H1 (cell line): ENCODE data around the gene C17orf50. TPM values are rescaled to one million over a fixed set of nuclear protein-coding genes. Genes with fewer than 3 reads are reported as not detected.
A peak's percentile ranks its signal among the peaks of the same experiment; 100 is the strongest.

Source experiments
- CTCF ChIA-PET: fragments of 300-600 bp; sonication (Branson Sonifier 250); formaldehyde crosslinking; loops from one replicate; lab custom pipeline; 2021; ENCODE audit not compliant: partially characterized antibody; lab: Charles Lee
- POLR2A ChIA-PET: fragments of 300-600 bp; sonication (Branson Sonifier 250); formaldehyde crosslinking; loops from one replicate; lab custom pipeline; 2021; ENCODE audit warnings: inconsistent platforms; ENCODE audit not compliant: partially characterized antibody; lab: Charles Lee
- DNase-seq, 2 experiments: peaks; one replicate each; pipeline versions ENCODE4 v3.0.0 to v3.0.0-alpha.2; 2010 to 2022; ENCODE audit warnings: low spot score in 2 of 2, low read depth in 1 of 2, mixed read lengths in 1 of 2
- FAIRE-seq: peaks from 2 replicates; lab custom pipeline; 2011; peaks lifted over from hg19 to GRCh38; lab: Jason Lieb, UNC
- H2AFZ ChIP-seq: 2 replicates; pipeline ENCODE4 v1.8.1; 2012; ENCODE audit warnings: low read length, inconsistent platforms
- H2AK5ac ChIP-seq: 2 replicates; pipeline ENCODE4 v1.6.1; 2013; ENCODE audit warnings: low read depth, low read length
- H2BK120ac ChIP-seq: replicated peaks from 2 replicates; pipeline ENCODE3; 2013; ENCODE audit warnings: low read depth, low read length, inconsistent platforms
- H2BK12ac ChIP-seq: 2 replicates; pipeline ENCODE4 v1.6.1; 2013; ENCODE audit warnings: low read depth, low read length
- H2BK15ac ChIP-seq: 2 replicates; pipeline ENCODE4 v1.6.1; 2013; ENCODE audit warnings: low read length
- H2BK20ac ChIP-seq: 2 replicates; pipeline ENCODE4 v1.6.1; 2013; ENCODE audit warnings: low read length
- H2BK5ac ChIP-seq: 2 replicates; pipeline ENCODE4 v1.6.1; 2013; ENCODE audit warnings: low read depth, low read length
- H3K14ac ChIP-seq: 2 replicates; pipeline ENCODE4 v1.6.1; 2013; ENCODE audit warnings: inconsistent platforms; ENCODE audit not compliant: insufficient read length
- H3K18ac ChIP-seq: 2 replicates; pipeline ENCODE4 v1.6.1; 2013; ENCODE audit warnings: low read length; ENCODE audit errors: extremely low read depth
- H3K23ac ChIP-seq: 2 replicates; pipeline ENCODE4 v1.6.1; 2013; ENCODE audit warnings: inconsistent platforms; ENCODE audit not compliant: insufficient read length
- H3K23me2 ChIP-seq: 2 replicates; pipeline ENCODE4 v1.6.1; 2013; ENCODE audit warnings: low read depth, low read length
- H3K27ac ChIP-seq: 2 replicates; pipeline ENCODE4 v1.6.1; 2011; ENCODE audit warnings: low read depth, low read length, inconsistent platforms
- H3K27me3 ChIP-seq, 4 experiments: replicated peaks in 1 of 4; 1 replicate in 1 of 4; 2 replicates in 3 of 4; pipeline versions ENCODE4 v1.6.1 to v1.8.1; 2011 to 2013; ENCODE audit warnings: low read length in 3 of 4, mild to moderate bottlenecking in 3 of 4, inconsistent platforms in 2 of 4, mixed read lengths in 2 of 4, moderate library complexity in 1 of 4; ENCODE audit not compliant: control insufficient read depth in 3 of 4, insufficient read depth in 3 of 4; ENCODE audit errors: extremely low read depth in 1 of 4
- H3K36me3 ChIP-seq, 4 experiments: 2 replicates each; pipeline versions ENCODE4 v1.6.1 to v1.8.1; 2011 to 2013; ENCODE audit warnings: mild to moderate bottlenecking in 4 of 4, low read length in 3 of 4, moderate library complexity in 2 of 4, control low read depth in 1 of 4, inconsistent platforms in 1 of 4; ENCODE audit not compliant: insufficient read depth in 4 of 4, control insufficient read depth in 2 of 4
- H3K4ac ChIP-seq: replicated peaks from 2 replicates; pipeline ENCODE3; 2013; ENCODE audit warnings: low read length, low read depth, mixed read lengths, inconsistent platforms; ENCODE audit not compliant: insufficient read length
- H3K4me1 ChIP-seq, 4 experiments: replicated peaks in 1 of 4; 1 replicate in 1 of 4; 2 replicates in 3 of 4; pipeline versions ENCODE4 v1.6.1 to v1.8.1; 2011 to 2013; ENCODE audit warnings: low read length in 3 of 4, inconsistent platforms in 2 of 4, mixed read lengths in 1 of 4; ENCODE audit not compliant: insufficient read depth in 4 of 4, control insufficient read depth in 3 of 4
- H3K4me2 ChIP-seq, 2 experiments: 2 replicates each; pipeline versions ENCODE4 v1.6.1 to v1.8.1; 2011 to 2013; ENCODE audit warnings: low read depth in 2 of 2, low read length in 2 of 2, control low read depth in 1 of 2, inconsistent platforms in 1 of 2, mild to moderate bottlenecking in 1 of 2; ENCODE audit not compliant: insufficient read depth in 1 of 2
- H3K4me3 ChIP-seq, 4 experiments: fragments of 200-600, 300-600 bp in 1 of 4; sonication (generic), shearing (Covaris generic), sonication (Bioruptor Twin) in 1 of 4; 2 replicates each; pipeline versions ENCODE4 v1.5.1 to v1.8.1; 2011 to 2016; ENCODE audit warnings: low read length in 4 of 4, low read depth in 3 of 4, control low read depth in 2 of 4, inconsistent platforms in 2 of 4, mild to moderate bottlenecking in 2 of 4, mixed read lengths in 1 of 4, moderate library complexity in 1 of 4; ENCODE audit not compliant: insufficient read depth in 2 of 4; ENCODE audit errors: extremely low read depth in 1 of 4
- H3K56ac ChIP-seq: replicated peaks from 2 replicates; pipeline ENCODE3; 2013; ENCODE audit warnings: low read depth, mild to moderate bottlenecking, mixed read lengths, low read length, inconsistent platforms; ENCODE audit not compliant: insufficient read length
- H3K79me1 ChIP-seq: 2 replicates; pipeline ENCODE4 v1.6.1; 2013; ENCODE audit warnings: low read depth, low read length, control low read depth
- H3K79me2 ChIP-seq, 2 experiments: 2 replicates each; pipeline versions ENCODE4 v1.6.1 to v1.8.1; 2012 to 2013; ENCODE audit warnings: low read length in 2 of 2, mild to moderate bottlenecking in 2 of 2, inconsistent platforms in 1 of 2; ENCODE audit not compliant: insufficient read depth in 2 of 2, control insufficient read depth in 1 of 2
- H3K9ac ChIP-seq, 4 experiments: replicated peaks in 1 of 4; 1 replicate in 1 of 4; 2 replicates in 3 of 4; pipeline versions ENCODE4 v1.6.1 to v1.8.1; 2011 to 2013; ENCODE audit warnings: low read depth in 3 of 4, low read length in 3 of 4, control low read depth in 2 of 4, mild to moderate bottlenecking in 2 of 4, moderate library complexity in 2 of 4, inconsistent platforms in 1 of 4; ENCODE audit errors: extremely low read depth in 1 of 4
- H3K9me3 ChIP-seq, 2 experiments: 2 replicates each; pipeline versions ENCODE4 v1.6.1 to v1.8.1; 2012 to 2013; ENCODE audit warnings: mild to moderate bottlenecking in 2 of 2, moderate library complexity in 2 of 2, control low read depth in 1 of 2, inconsistent platforms in 1 of 2, low read depth in 1 of 2, low read length in 1 of 2, mixed read lengths in 1 of 2; ENCODE audit not compliant: insufficient read depth in 2 of 2
- H4K20me1 ChIP-seq, 2 experiments: replicated peaks in 1 of 2; 2 replicates each; pipeline versions ENCODE3 to v1.8.1; 2011 to 2013; ENCODE audit warnings: inconsistent platforms in 2 of 2, low read length in 2 of 2, mild to moderate bottlenecking in 1 of 2; ENCODE audit not compliant: insufficient read depth in 2 of 2, control insufficient read depth in 1 of 2
- H4K5ac ChIP-seq: 2 replicates; pipeline ENCODE4 v1.6.1; 2013; ENCODE audit warnings: low read length, low read depth, mixed read lengths, inconsistent platforms; ENCODE audit not compliant: insufficient read length
- H4K8ac ChIP-seq: 2 replicates; pipeline ENCODE4 v1.8.0; 2013; ENCODE audit warnings: mild to moderate bottlenecking, moderate library complexity, low read length, inconsistent platforms; ENCODE audit not compliant: insufficient read depth; ENCODE audit errors: extremely low read depth
- H4K91ac ChIP-seq: replicated peaks from 2 replicates; pipeline ENCODE3; 2013; ENCODE audit warnings: low read length, mixed read lengths, inconsistent platforms; ENCODE audit not compliant: insufficient read length
- ATF2 ChIP-seq: IDR thresholded peaks from 2 replicates; pipeline ENCODE4 v1.6.1; 2012; ENCODE audit warnings: low read length, inconsistent platforms
- ATF3 ChIP-seq: IDR thresholded peaks from 2 replicates; pipeline ENCODE4 v1.6.1; 2011; ENCODE audit warnings: low read depth, mild to moderate bottlenecking, low read length; ENCODE audit not compliant: insufficient read depth
- CHD2 ChIP-seq: IDR thresholded peaks from 2 replicates; pipeline ENCODE4 v1.6.1; 2012; ENCODE audit warnings: low read length, improper control_type of control experiment
- CREB1 ChIP-seq: IDR thresholded peaks from 2 replicates; pipeline ENCODE4 v1.6.1; 2012; ENCODE audit warnings: inconsistent platforms
- CTBP2 ChIP-seq: IDR thresholded peaks from 2 replicates; pipeline ENCODE4 v1.7.0; 2011; ENCODE audit warnings: borderline replicate concordance, mild to moderate bottlenecking, moderate library complexity, mixed read lengths, low read length; ENCODE audit not compliant: insufficient read depth, insufficient read length
- MAX ChIP-seq: IDR thresholded peaks from 2 replicates; pipeline ENCODE4 v1.6.1; 2012; ENCODE audit warnings: inconsistent platforms
- SP1 ChIP-seq: IDR thresholded peaks from 2 replicates; pipeline ENCODE4 v1.6.1; 2011; ENCODE audit warnings: low read depth, low read length
- TAF7 ChIP-seq: optimal IDR thresholded peaks from 2 replicates; pipeline ENCODE3; 2011; ENCODE audit warnings: low read depth, mild to moderate bottlenecking, inconsistent platforms, low read length, moderate library complexity, borderline replicate concordance
- WGBS, 2 experiments: shearing (Covaris generic) in 1 of 2; methylation state at CpG; one replicate each; pipeline versions ENCODE4 v1.1.6 to v1.1.7; 2013 to 2015; ENCODE audit warnings: low lambda C conversion rate in 2 of 2, mixed read lengths in 2 of 2, inconsistent platforms in 1 of 2, low coverage in 1 of 2, missing lambda C conversion rate in 1 of 2; ENCODE audit not compliant: insufficient replicate concordance in 2 of 2, insufficient coverage in 1 of 2, insufficient read length in 1 of 2; ENCODE audit errors: extremely low coverage in 1 of 2, missing lambda C conversion rate in 1 of 2; 5-methylcytosine and 5-hydroxymethylcytosine counted together
- polyA plus RNA-seq, 7 experiments: library from polyadenylated mRNA; depleted of rRNA in 3 of 7; stranded (reverse) in 5 of 7; unstranded in 2 of 7; fragments of >200 nt in 5 of 7; fragments of 200-250 nt in 2 of 7; gene quantifications; 1 replicate in 5 of 7; 2 replicates in 1 of 7; 4 replicates in 1 of 7; pipeline versions ENCODE4 v1.2.1 to v1.2.3, GENCODE V29; 2011 to 2013; ENCODE audit warnings: missing spikeins in 2 of 7, mixed read lengths in 2 of 7
- total RNA-seq: library from RNA; stranded (reverse); fragmentation: NEBNext Ultra II Directional; extraction: Animal tissue kit (Norgen Biotek cat#: 25700); gene quantifications from 2 replicates; pipeline ENCODE4 v1.2.1, GENCODE V29; 2021

C17orf50 gene
- total and polyA plus RNA-seq, 2 of the 8 experiments (the other 6 are each of a cell fraction or from before 2014, with no cell fraction given): 0.12 TPM; not detected in 1

GRCh38 chr17:35731917-35732805 is 28.5 kb upstream of the C17orf50 start:
- no peaks in the 10 kb centered on the region for H3K9me3 ChIP-seq
- no peak overlapping the region; the same call in 1 of the 2 replicates for H2BK15ac ChIP-seq
- no peak overlapping the region for H2AFZ ChIP-seq
- peak overlapping the region; percentile 67 to 85 (median 78) for H3K4me3 ChIP-seq
- no peak overlapping the region for H3K23ac ChIP-seq
- peaks cover 5 to 13% of the 10 kb centered on the region in 2 experiments for H4K20me1 ChIP-seq
- no peak overlapping the region for H3K14ac ChIP-seq
- H3K27ac ChIP-seq: no peak overlapping the region
- H3K4ac ChIP-seq: no peak overlapping the region
- H3K4me2 ChIP-seq: peak overlapping the region; percentile 78 to 98
- H2AK5ac ChIP-seq: no peak overlapping the region
- H3K79me1 ChIP-seq: peaks cover 2% of the 10 kb centered on the region; the same call in 1 of the 2 replicates
- H2BK12ac ChIP-seq: no peak overlapping the region
- ChIA-PET POLR2A (interaction anchor here (0.5 to 3.7 kb wide), 12 partner anchors 9 to 771 kb away, joined by 3 to 16 read pairs (median 3); partner anchors contain the start of genes CCT6B, TAF15 and ZNF830), CTCF (interaction anchor here (0.9 to 9.8 kb wide), 11 partner anchors 8 to 119 kb away, joined by 3 to 45 read pairs (median 3); no protein-coding TSS in a partner anchor)
- H4K91ac ChIP-seq: no peak overlapping the region
- no peaks in the 10 kb centered on the region for H3K79me2 ChIP-seq
- peak overlapping the region in 2 of 4 experiments; percentile 38 to 39; a peak in 3 of 7 replicates for H3K9ac ChIP-seq
- no peak overlapping the region for H2BK20ac ChIP-seq
- H4K8ac ChIP-seq: no peak overlapping the region
- H2BK120ac ChIP-seq: no peak overlapping the region
- H3K18ac ChIP-seq: peak overlapping the region; percentile 93; the same call in 1 of the 2 replicates
- H3K27me3 ChIP-seq: peaks cover 0 to 8% (median 5%) of the 10 kb centered on the region in 4 experiments; a peak in 4 of 7 replicates
- peaks cover 7 to 26% (median 8%) of the 10 kb centered on the region in 4 experiments; a peak in 6 of 7 replicates for H3K4me1 ChIP-seq
- H3K23me2 ChIP-seq: peaks cover 9% of the 10 kb centered on the region; the same call in 1 of the 2 replicates
- 5% methylated on average over 21 of the region's 47 CpGs; no CpG with 5 or more reads in 1 of the 2 experiments for WGBS, 2 experiments
- no peaks in the 10 kb centered on the region for H3K36me3 ChIP-seq
- FAIRE-seq (no peak), DNase-seq (peak in 1 of 2 experiments; percentile 70)
- H3K56ac ChIP-seq: no peak overlapping the region
- H2BK5ac ChIP-seq: peak overlapping the region; percentile 44; the same call in 1 of the 2 replicates
- H4K5ac ChIP-seq: no peak overlapping the region
- TF ChIP-seq ATF3 (no peak), MAX (0 out of 2 replicates have a peak, but pooled peaks have one; percentile 13), CHD2 (no peak), CTBP2 (peak; percentile 46), ATF2 (no peak), SP1 (no peak), TAF7 (no peak), CREB1 (no peak)
